Right ventricle myocardium superior (tissue), 1 donor: ENCODE data around the gene PDHX. TPM values are rescaled to one million over a fixed set of nuclear protein-coding genes. Genes with fewer than 3 reads are reported as not detected.

ENCODE experiments used
- ATAC-seq: fragments of 200-7000 bp; cut with Tn5 transposase; one replicate; pipeline ENCODE4 v1.9.1; 2020; ENCODE audit warnings: mild to moderate bottlenecking; ENCODE audit not compliant: poor library complexity
- DNase-seq: peaks from one replicate; pipeline ENCODE4 v3.0.0-alpha.2; 2020
- intact Hi-C: fragments of 100-400 bp; cut with DNase I; formaldehyde crosslinking; loops from one replicate; pipeline ENCODE4 v1.11.2; 2022
- microRNA-seq: library from miRNA; unstranded; fragments of <30 nt; microRNA quantifications from one replicate; pipeline ENCODE4 v1.2.0, GENCODE V29; 2020
- total RNA-seq: library from RNA; stranded (reverse); fragmentation: NEBNext Ultra II Directional; extraction: Animal tissue kit (Norgen Biotek cat#: 25700); gene quantifications from one replicate; pipeline ENCODE4 v1.2.1, GENCODE V29; 2021
- donor health status: DM: no; HTN: yes; CAD: no; lungs with severe emphysema.

Gene PDHX
- total RNA-seq, 1 donor from 2014 or later: 140 TPM

DNA sequence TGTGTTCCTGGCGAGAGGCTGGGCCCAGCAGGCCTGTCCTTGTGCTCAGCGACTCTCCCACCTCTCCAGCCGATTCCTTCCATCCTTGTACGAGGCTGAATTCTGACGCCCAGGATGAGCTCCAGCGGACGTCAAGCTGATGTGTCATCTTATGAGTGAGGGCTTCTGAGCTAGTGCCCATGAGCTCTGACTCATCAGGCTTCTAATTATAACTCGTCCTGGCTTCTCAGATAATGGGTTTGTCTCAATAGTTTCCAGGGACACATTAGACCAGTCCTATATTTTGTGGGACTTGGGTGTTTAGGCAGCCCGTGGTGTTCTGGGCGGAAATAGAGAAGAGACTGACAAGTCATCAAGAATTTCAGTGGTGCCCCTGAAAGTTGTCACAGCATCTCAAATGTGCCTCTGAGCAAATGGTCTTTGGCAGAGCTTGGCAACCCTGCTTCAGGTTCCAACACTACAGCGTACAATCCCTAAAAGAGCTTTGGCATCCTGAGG, 114.3 kb downstream of the PDHX start:
- intact Hi-C loops: no loop called here
- ATAC-seq (peak; percentile 95), DNase-seq (peak; percentile 53)

DNA sequence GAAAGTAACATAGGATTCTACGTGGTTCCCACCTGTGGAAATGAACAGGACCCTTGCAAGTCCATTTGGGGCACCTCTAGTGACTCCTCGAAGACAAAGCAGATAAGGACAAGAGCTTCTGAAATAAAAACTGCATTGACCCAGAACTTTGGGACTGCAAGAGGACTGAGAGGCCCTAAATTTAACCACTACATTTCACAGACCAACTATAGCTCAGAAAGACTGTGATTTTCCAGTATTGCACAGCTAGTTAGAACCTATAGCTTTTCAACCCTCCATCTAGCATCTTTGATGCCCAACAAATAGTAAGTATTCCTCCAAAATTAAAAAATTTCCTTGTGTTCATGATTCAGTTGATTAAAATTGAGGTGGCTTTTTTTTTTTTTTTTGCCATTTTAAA, 114.9 kb downstream of the PDHX start:
- ATAC-seq: no peak
- no peak for DNase-seq
- intact Hi-C loops: no loop called here

DNA sequence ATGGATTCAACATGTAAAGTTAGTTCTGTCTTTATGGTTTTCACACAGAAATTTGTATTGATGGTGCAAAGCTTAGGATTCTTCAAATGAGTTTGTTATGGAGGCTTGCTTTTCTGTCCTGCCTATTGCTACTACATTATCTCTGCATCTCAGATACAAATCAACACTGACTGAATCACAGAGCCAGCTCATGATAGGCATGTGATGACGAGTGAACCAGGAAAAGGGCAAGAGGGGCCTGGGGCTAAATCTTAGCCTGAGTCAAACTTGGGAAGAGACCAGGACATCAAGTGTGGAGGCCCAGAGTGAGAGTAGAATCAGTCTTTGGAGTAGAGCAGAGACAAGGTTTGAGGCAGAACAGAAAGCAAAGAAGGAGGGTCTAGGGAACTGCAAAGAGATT, 115.4 kb downstream of the PDHX start:
- intact Hi-C loops: no loop called here
- ATAC-seq (no peak), DNase-seq (no peak)

DNA sequence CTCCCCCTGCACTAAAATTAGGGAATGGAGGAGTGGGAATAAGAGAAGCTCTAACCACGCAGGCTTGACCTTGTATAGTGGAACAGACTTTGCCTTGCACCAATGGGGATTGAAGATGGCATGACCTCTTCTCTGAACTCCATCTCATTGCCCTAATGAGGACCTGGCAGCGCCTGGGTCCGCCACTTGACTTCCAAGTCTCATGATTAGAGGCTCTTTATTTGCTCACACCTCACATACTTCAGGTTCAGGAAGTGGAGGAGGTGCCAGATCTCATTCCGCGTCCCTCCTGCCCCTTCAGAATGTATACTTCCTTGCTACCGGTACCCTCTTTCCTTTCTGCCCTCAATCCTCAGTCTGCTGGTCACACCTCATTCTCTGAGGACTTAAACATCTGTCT, 116.6 kb downstream of the PDHX start:
- ATAC-seq (no peak), DNase-seq (no peak)
- intact Hi-C loops: no loop called here

DNA sequence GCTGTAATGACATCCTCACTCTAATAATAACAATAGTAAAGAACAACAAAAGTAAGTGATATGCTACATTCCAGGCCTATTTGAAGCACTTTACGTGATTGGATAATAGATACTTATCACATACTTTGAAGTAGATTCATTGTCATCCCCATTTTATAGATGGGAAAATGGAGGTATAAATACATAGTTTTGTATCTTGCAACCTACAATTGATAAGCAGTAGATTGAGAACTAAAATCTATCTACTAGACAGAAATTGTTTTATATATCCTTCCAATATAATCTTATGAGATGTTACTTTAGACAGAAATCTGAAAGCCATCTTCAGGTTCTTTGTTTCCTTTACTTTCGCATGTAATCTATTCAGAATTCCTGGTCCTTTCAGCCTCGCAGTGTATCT, 118.0 kb downstream of the PDHX start:
- DNase-seq (no peak), ATAC-seq (no peak)
- intact Hi-C loops: no loop called here

DNA sequence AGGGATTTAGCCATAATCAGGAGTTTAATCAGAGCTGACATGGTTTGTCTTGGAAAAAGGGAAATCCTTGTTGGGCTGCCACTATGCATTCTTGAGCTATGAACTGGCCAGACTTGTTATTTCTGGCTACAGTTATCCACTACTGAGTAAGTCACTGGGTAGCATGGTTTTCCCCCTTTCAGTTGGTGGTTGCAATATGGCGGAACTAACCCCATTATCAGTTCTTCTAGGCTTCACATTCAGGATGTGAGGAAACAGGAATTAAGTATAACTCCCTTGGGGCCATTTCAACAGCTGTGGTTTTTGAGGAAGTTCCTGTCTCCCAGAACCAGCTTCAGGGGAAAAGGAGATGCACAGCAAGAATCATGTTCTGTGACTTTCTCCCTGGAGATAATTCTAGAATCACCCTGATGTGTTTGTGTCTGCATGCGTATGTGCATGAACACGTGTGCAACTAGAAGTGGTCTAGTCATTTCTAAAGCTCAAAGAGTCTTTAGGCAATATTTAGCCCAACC, 119.5 kb downstream of the PDHX start:
- intact Hi-C loops: no loop called here

DNA sequence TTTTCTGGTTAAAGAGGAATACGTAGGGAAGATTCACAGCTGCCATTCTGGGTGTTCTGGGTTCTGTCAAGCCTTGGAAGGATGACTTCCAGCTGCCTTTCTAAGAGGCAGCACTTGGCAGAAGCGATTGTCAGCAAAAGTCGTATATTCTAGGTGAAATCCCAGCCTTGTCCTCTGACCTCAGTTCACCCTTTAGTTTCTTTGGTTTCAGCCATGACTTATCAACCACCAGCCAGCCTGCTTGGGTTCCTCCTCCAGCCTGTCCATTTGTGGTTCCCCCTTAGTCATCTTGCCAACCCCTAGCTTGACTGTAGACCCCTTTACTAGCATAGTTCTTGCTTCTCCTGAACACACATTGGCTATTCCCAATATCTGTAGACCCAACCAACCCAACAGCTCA, 120.2 kb downstream of the PDHX start:
- no peak for DNase-seq
- no peak for ATAC-seq
- intact Hi-C loops: no loop called here

More for the DNA sequence above, 119.5 kb downstream of the PDHX start:
- DNase-seq: no peak
- ATAC-seq: peak; percentile 56

DNA sequence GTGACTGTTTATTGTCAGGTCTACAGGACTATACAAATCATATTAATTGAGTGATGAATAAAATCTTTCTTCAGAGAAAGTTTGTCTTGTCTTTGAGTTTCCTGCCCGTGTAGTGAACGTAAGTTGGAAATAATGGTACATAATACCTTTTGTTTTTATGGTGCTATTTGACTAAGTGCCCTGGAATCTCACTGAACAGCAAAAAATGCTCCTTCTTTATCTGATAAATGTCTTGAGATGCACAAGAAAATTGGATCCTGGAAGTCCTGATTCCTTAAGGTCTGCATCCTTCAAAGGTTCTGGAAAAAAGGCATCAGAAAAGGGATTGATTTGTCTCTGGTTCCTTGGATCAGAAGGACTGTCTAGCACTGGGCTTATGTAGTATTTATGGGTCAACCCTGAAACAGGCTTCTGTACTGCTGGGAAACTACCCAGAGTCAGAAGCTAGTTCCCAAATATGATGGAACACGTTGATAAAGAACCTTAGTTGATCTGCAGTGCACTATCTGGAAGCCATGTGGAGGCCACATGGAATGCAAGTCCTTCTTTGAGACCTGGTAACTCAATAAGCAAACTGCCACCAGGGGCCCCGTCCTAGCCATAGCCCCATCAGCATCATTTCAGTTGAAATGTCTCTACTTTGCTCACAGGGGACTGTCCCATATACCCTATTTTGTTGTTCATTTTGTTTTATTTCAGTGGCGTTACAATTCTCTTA, 122.0 kb downstream of the PDHX start:
- intact Hi-C loops: no loop called here
- no peak for DNase-seq
- no peak for ATAC-seq

DNA sequence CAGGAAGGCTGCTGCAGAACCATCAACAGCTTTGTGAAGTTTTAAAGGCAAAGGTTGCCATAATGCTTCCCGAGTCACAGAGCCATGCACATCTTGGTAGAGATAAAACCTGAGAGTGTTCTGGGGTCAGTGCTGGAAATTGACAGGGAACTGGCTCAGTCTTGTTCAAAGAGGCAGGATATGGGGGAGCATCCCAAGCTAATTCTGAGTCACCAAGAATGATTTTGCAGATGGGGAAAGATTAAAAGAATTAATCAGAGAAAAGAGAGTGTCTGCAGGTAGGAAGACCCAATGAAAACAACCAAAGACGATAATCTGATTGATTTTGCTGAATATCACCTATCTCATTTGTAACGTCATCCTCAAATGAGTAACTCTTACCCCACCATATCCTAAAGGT, 122.7 kb downstream of the PDHX start:
- intact Hi-C loops: no loop called here
- DNase-seq (no peak), ATAC-seq (no peak)

DNA sequence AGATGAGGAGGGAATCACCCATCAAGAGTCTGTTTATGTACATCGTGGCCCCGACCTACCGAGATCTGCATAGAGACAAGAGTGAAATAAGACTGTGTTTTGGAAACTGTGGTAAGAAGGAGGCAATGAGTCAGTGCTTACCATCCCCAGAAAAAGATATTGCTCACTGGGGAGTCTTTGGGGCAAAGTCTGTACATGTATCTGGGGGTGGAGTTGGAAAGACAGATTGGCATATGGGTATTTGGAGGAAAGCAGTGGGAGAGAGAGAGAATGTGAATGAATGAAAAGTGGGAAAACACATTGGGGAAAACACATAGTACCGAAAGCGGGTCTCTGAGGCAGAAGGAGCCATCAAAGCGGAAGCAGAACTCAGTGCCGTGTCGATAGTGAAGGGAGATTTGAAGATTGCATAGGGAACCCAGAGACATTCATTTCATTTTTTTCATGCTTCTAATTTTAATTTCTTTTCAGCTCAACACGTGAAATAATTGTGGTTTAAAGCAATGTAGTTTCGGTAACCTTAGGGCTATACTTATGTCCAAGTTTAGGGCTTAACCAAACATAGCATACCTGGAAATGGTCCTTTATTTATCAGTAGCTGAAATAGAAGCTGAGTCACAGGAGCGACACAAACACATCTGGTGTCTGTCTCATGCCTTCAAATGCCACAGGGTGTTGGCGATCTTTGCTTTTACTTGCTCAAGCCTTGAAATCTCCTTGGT, 124.0 kb downstream of the PDHX start:
- ATAC-seq (no peak), DNase-seq (no peak)
- intact Hi-C loops: no loop called here

DNA sequence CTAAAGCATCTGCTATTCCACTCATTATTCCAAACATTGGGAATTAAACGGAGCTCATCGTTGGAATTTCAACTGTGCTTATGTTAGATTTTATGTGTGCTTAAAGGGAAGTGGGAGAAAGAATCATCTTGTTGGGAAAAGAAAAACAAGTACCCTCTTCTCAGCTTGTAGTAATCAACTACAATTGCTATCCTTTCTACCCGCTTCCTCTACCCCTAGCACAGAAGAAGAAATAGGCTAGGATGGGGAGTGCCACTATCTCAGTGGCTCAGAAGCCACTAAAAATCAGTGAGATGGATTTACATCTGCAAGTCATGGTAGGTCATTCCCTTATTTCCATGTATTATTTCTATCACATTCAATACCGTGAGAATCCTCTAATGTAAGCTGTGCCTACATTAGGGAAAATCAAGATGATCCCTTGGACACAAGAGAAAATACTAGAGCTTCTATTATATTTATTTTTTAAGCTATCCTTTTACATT, 124.7 kb downstream of the PDHX start:
- intact Hi-C loops: no loop called here
- no peak for DNase-seq
- no peak for ATAC-seq

DNA sequence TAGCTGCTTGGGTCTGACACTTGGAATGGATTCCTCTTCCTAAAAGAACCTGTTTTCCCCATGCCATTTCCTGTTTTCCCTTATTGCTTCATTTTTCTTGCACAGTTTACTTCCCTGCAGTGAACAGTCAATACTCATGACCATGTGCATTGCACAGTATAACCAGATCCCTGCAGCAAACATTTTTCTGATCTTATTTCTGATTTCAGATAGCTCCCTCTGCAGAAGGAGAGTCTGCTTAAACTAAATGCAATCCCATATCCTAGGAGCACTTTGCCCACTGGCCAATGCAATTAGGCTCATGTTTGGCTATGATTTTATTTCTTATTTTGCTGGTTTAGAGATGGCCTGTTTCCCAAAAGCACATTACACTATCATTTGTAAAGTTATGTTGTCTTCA, 125.8 kb downstream of the PDHX start:
- ATAC-seq (no peak), DNase-seq (no peak)
- intact Hi-C loops: no loop called here

DNA sequence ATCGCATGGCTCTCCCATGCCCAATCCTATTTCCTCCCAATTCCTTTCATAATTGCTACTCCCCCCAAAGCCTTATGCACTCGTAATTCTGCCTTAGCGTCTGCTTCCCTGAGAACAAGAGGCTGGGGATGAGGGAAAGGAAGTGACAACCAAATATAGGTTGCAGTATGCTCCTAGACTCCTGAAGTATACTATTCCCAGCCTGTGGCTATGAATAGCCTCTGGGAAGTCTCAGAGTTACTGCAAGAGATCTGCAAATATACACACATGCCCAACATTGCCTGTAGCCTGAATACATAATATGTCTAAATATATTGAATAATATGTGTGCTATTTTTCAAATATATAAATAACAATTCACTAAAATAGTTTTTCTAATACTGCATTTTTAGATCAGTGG, 126.5 kb downstream of the PDHX start:
- intact Hi-C loops: no loop called here
- DNase-seq (no peak), ATAC-seq (peak; percentile 50)

DNA sequence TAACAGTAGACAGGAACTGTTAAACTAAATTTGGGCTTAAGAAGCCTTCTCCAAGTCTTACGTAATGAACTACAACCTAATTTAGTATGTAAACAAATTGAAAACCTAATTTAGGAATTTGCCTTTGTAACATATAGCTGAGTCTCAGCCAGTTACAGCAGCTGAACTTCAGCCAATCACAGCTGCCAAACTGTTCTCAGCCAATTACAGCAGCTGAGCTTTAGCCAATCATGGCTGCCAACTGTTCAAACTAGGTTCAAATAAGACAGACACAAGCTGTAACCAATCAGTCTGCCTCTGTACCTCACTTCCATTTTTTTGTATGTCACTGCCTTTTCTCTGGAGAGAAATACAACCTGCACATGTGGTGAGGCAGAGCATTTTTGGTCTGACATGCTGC, 127.5 kb downstream of the PDHX start:
- intact Hi-C loops: no loop called here
- no peak for DNase-seq
- ATAC-seq: peak; percentile 77

DNA sequence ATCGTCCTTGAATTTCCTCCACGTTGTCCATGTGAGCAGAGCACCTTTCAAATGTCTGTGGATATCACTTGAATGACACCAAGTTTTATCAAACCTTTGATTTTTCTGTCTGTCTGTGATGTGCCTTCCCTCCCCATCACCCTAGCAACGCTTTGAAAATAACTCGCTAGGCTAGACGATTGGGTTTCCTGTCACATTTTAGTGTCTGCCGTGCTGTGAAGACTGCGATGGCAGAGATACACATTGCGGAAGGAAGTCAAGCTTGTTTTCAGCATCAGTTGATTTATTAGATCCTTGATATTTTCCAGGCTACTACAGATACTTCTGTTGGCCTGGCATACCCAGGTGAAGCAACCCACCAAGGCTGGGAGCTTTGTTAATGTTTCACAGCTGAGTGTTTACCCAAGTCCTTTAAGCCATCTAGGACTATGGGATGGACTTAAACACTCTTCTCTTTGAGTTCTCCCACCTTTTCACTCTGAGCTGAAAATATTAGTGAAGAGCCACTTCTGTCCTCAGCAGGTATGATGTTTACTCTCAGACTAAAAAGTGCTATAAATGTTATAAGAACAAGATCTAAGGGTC, 128.9 kb downstream of the PDHX start:
- ATAC-seq (no peak), DNase-seq (no peak)
- intact Hi-C loops: no loop called here

Small RNAs within 50 kb of the gene (microRNA-seq; reads per million reads assigned to microRNA genes)
- 2.6 reads per million for gene MIR1343

Other genes starting within 250 kb of the PDHX start
- 22.7 TPM for gene APIP, start 239 bp upstream of the PDHX start, total RNA-seq
- gene CD44, start 222.6 kb downstream of the PDHX start, total RNA-seq: 15.4 TPM